Neural progenitor cell (in vitro differentiated cells): Measurements from ENCODE around the gene MAML3. TPM values are rescaled to one million over a fixed set of nuclear protein-coding genes. Genes with fewer than 3 reads are reported as not detected.

Source experiments
- DNase-seq: peaks from one replicate; pipeline ENCODE4 v3.0.0-alpha.2; 2016; ENCODE audit warnings: low spot score
- H2AFZ ChIP-seq: fragments of 200-600 bp; sonication (generic); replicated peaks from 2 replicates; pipeline ENCODE4 v1.6.1; 2016; ENCODE audit warnings: antibody characterized with exemption
- H3F3A ChIP-seq: fragments of 200-600 bp; sonication (generic); 2 replicates; pipeline ENCODE4 v1.6.1; 2016; ENCODE audit warnings: antibody characterized with exemption, low read depth
- H3K27ac ChIP-seq: fragments of 200-600 bp; sonication (generic); 2 replicates; pipeline ENCODE4 v1.5.1; 2016; ENCODE audit warnings: mild to moderate bottlenecking
- H3K27me3 ChIP-seq: fragments of 200-600 bp; sonication (generic); 2 replicates; pipeline ENCODE4 v1.6.1; 2016; ENCODE audit warnings: mild to moderate bottlenecking, moderate library complexity
- H3K36me3 ChIP-seq: fragments of 200-600 bp; sonication (generic); 2 replicates; pipeline ENCODE4 v1.5.1; 2016
- H3K4me1 ChIP-seq: fragments of 200-600 bp; sonication (generic); 2 replicates; pipeline ENCODE4 v1.6.1; 2016; ENCODE audit warnings: mixed run types
- H3K4me2 ChIP-seq: fragments of 200-600 bp; sonication (generic); 2 replicates; pipeline ENCODE4 v1.6.1; 2016
- H3K4me3 ChIP-seq: fragments of 200-600 bp; sonication (generic); 2 replicates; pipeline ENCODE4 v1.5.1; 2016
- H3K79me2 ChIP-seq: fragments of 200-600 bp; sonication (generic); 2 replicates; pipeline ENCODE4 v1.6.1; 2016; ENCODE audit warnings: low read depth
- H3K9ac ChIP-seq: fragments of 200-600 bp; sonication (generic); 2 replicates; pipeline ENCODE4 v1.6.1; 2016
- H3K9me3 ChIP-seq: fragments of 200-600 bp; sonication (generic); 2 replicates; pipeline ENCODE4 v1.5.1; 2016; ENCODE audit warnings: low read depth
- H4K20me1 ChIP-seq: fragments of 200-600 bp; sonication (generic); 2 replicates; pipeline ENCODE4 v1.6.1; 2016; ENCODE audit warnings: low read depth
- H3K27ac Mint-ChIP-seq: 3 replicates; pipeline ENCODE4 v1.8.0; 2021; ENCODE audit warnings: mixed read lengths
- H3K27me3 Mint-ChIP-seq: 2 replicates; pipeline ENCODE4 v1.8.0; 2022; ENCODE audit warnings: low read depth, mild to moderate bottlenecking, inconsistent platforms, moderate library complexity, mixed read lengths; ENCODE audit not compliant: insufficient read depth
- H3K36me3 Mint-ChIP-seq: 3 replicates; pipeline ENCODE4 v1.8.0; 2021; ENCODE audit warnings: mixed read lengths
- H3K4me1 Mint-ChIP-seq: 3 replicates; pipeline ENCODE4 v1.8.0; 2021; ENCODE audit warnings: mixed read lengths
- H3K4me3 Mint-ChIP-seq: 3 replicates; pipeline ENCODE4 v1.8.0; 2021; ENCODE audit warnings: mild to moderate bottlenecking, moderate library complexity, mixed read lengths
- H3K9me3 Mint-ChIP-seq: 3 replicates; pipeline ENCODE4 v1.8.0; 2020; ENCODE audit warnings: mixed read lengths
- CTCF ChIP-seq: fragments of 200-600 bp; sonication (generic); IDR thresholded peaks from 2 replicates; pipeline ENCODE4 v1.5.1; 2017; ENCODE audit warnings: antibody characterized with exemption, mild to moderate bottlenecking
- EZH2 ChIP-seq: fragments of 200-600 bp; sonication (generic); IDR thresholded peaks from 2 replicates; pipeline ENCODE4 v1.6.1; 2017; ENCODE audit warnings: antibody characterized with exemption, mild to moderate bottlenecking, moderate library complexity
- EZH2phosphoT487 ChIP-seq: fragments of 200-600 bp; sonication (generic); IDR thresholded peaks from 2 replicates; pipeline ENCODE4 v1.6.1; 2017; ENCODE audit warnings: antibody characterized with exemption
- total RNA-seq: library from RNA; depleted of rRNA; stranded (reverse); fragments of >200 nt; gene quantifications from 2 replicates; pipeline ENCODE4 v1.2.3, GENCODE V29; 2015; ENCODE audit warnings: low replicate concordance

Gene MAML3
- total RNA-seq, 1 donor from 2014 or later: 14.4 TPM

- H3K4me1 ChIP-seq: peaks cover 23% of the 10 kb centered on the region
- no peaks in the 10 kb centered on the region for H3K36me3 ChIP-seq
- no peak overlapping the region for H3K4me3 ChIP-seq
- peaks cover 10% of the 10 kb centered on the region for H3F3A ChIP-seq
- no peaks in the 10 kb centered on the region for H3K27me3 ChIP-seq
- no peaks in the 10 kb centered on the region for H3K79me2 ChIP-seq
- TF ChIP-seq EZH2 (no peak), EZH2phosphoT487 (no peak), CTCF (no peak)
- peaks cover 2% of the 10 kb centered on the region for H3K36me3 Mint-ChIP-seq
- no peak overlapping the region for H3K4me2 ChIP-seq
- H3K27ac Mint-ChIP-seq: no peak overlapping the region
- no peak overlapping the region for H3K9ac ChIP-seq
- no peaks in the 10 kb centered on the region for H3K9me3 Mint-ChIP-seq
- no peak overlapping the region for H2AFZ ChIP-seq
- no peak overlapping the region for H3K4me3 Mint-ChIP-seq
- DNase-seq: no peak
- H4K20me1 ChIP-seq: no peaks in the 10 kb centered on the region
- peaks cover 37% of the 10 kb centered on the region for H3K4me1 Mint-ChIP-seq
- H3K27me3 Mint-ChIP-seq: peaks cover 6% of the 10 kb centered on the region
- no peaks in the 10 kb centered on the region for H3K9me3 ChIP-seq
- H3K27ac ChIP-seq: no peak overlapping the region
Measured at GRCh38 chr4:139760567-139760966, 393.4 kb downstream of the MAML3 start.

GRCh38 chr4:139759097-139759496 is 394.9 kb downstream of the MAML3 start:
- H3K27ac Mint-ChIP-seq: no peak overlapping the region
- TF ChIP-seq EZH2phosphoT487 (no peak), EZH2 (no peak), CTCF (no peak)
- no peaks in the 10 kb centered on the region for H3K9me3 Mint-ChIP-seq
- Histone ChIP-seq H3K9me3 (no peaks in the 10 kb centered on the region), H3K4me1 (peaks cover 13% of the 10 kb centered on the region), H3K4me2 (no peak overlapping the region), H3K27me3 (no peaks in the 10 kb centered on the region), H3K79me2 (no peaks in the 10 kb centered on the region), H3K4me3 (no peak overlapping the region), H3K27ac (no peak overlapping the region), H3F3A (no peaks in the 10 kb centered on the region), H3K9ac (no peak overlapping the region), H2AFZ (no peak overlapping the region), H4K20me1 (no peaks in the 10 kb centered on the region), H3K36me3 (no peaks in the 10 kb centered on the region)
- no peak overlapping the region for H3K4me3 Mint-ChIP-seq
- peaks cover 2% of the 10 kb centered on the region for H3K36me3 Mint-ChIP-seq
- H3K4me1 Mint-ChIP-seq: peaks cover 27% of the 10 kb centered on the region
- no peak for DNase-seq
- H3K27me3 Mint-ChIP-seq: peaks cover 11% of the 10 kb centered on the region

- H3K9me3 ChIP-seq: no peaks in the 10 kb centered on the region
- no peak overlapping the region for H3K4me3 ChIP-seq
- H3K36me3 Mint-ChIP-seq: peaks cover 2% of the 10 kb centered on the region
- peaks cover 7% of the 10 kb centered on the region for H3K27me3 Mint-ChIP-seq
- no peak overlapping the region for H3K9ac ChIP-seq
- no peaks in the 10 kb centered on the region for H3K27me3 ChIP-seq
- H3K27ac ChIP-seq: no peak overlapping the region
- peaks cover 6% of the 10 kb centered on the region for H3K4me1 Mint-ChIP-seq
- no peak overlapping the region for H3K27ac Mint-ChIP-seq
- H3K36me3 ChIP-seq: no peaks in the 10 kb centered on the region
- DNase-seq: no peak
- H2AFZ ChIP-seq: no peak overlapping the region
- H3K4me2 ChIP-seq: no peak overlapping the region
- TF ChIP-seq EZH2phosphoT487: no peak
- TF ChIP-seq CTCF: no peak
- TF ChIP-seq EZH2: no peak
- H3K9me3 Mint-ChIP-seq: no peaks in the 10 kb centered on the region
- H3K4me3 Mint-ChIP-seq: no peak overlapping the region
- no peaks in the 10 kb centered on the region for H3F3A ChIP-seq
- H3K4me1 ChIP-seq: no peaks in the 10 kb centered on the region
- no peaks in the 10 kb centered on the region for H3K79me2 ChIP-seq
- no peaks in the 10 kb centered on the region for H4K20me1 ChIP-seq
Measured at GRCh38 chr4:139756391-139757180, 397.4 kb downstream of the MAML3 start.
